ENCODE results near the gene FXYD4.

DNA sequence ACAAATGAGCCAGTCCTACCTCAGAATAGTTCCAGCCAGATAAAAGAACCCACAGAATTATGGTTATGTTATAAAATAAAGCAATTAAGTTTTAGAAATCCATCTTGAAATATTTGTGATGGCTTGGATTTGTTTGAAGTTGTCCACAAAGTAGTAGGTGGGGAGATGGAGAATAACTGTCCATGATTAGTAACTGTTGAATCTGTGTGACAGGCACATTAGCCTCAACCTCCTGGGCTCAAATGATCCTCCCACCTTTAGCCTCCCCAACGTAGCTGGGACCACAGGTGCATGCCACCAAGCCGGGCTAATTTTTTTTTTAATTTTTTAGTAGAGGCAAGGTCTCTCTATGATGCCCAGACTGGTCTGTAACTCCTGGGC, 27.5 kb downstream of the FXYD4 start:
- TF ChIP-seq, protein P1, sequence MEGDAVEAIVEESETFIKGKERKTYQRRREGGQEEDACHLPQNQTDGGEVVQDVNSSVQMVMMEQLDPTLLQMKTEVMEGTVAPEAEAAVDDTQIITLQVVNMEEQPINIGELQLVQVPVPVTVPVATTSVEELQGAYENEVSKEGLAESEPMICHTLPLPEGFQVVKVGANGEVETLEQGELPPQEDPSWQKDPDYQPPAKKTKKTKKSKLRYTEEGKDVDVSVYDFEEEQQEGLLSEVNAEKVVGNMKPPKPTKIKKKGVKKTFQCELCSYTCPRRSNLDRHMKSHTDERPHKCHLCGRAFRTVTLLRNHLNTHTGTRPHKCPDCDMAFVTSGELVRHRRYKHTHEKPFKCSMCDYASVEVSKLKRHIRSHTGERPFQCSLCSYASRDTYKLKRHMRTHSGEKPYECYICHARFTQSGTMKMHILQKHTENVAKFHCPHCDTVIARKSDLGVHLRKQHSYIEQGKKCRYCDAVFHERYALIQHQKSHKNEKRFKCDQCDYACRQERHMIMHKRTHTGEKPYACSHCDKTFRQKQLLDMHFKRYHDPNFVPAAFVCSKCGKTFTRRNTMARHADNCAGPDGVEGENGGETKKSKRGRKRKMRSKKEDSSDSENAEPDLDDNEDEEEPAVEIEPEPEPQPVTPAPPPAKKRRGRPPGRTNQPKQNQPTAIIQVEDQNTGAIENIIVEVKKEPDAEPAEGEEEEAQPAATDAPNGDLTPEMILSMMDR (IDR thresholded peaks at IDR 0.05) = no peak
- TF ChIP-seq RFX5 (IDR thresholded peaks at IDR 0.05; ENCODE audit: low read length) (no peak), RCOR1 (IDR thresholded peaks at IDR 0.05; ENCODE audit: low read length) (no peak), EZH2phosphoT487 (IDR thresholded peaks at IDR 0.05; ENCODE audit: borderline replicate concordance, low read depth) (no peak), JUND (IDR thresholded peaks at IDR 0.05) (no peak), EP300 (IDR thresholded peaks at IDR 0.05; ENCODE audit: borderline replicate concordance in 1 of 2, low read depth in 1 of 2, low read length in 1 of 2) (no peak), POLR2AphosphoS5 (IDR thresholded peaks at IDR 0.05; ENCODE audit: low read depth, low read length) (no peak)
